Measurements from ENCODE around the gene PRKAG2. TPM values are rescaled to one million over a fixed set of nuclear protein-coding genes. Genes with fewer than 3 reads are reported as not detected.

The PRKAG2 gene
- total and polyA plus RNA-seq, 8 donors = 19.9 to 302 (median 60.9) TPM

DNA sequence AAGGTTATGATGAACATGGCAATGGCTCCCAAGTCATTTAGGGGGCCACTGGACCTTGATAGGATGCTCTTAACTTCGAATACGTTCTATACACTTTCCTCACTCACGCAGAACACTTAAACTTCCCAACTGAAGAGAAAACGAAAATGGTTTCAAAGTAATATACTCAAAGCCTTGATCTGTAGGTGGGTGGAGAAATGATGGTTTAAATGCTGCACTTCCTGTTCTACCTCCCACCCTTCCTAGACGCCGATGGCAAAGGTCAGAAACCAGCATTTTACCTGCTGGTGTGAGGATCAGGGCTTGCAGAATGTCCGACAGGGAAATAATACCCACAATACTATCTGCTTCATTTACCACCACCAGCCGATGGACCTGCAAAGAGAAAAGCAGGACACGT lies 316.7 kb downstream of the PRKAG2 start:
- peaks cover 46 to 95% (median 94%) of the 10 kb centered on the region in 4 donors for H3K36me3 ChIP-seq
- no peaks in the 10 kb centered on the region for H3K9me3 ChIP-seq
- DNase-seq = no peak
- no peak overlapping the region for H3K4me3 ChIP-seq
- TF ChIP-seq POLR2A (IDR thresholded peaks at IDR 0.05) (no peak), POLR2AphosphoS5 (IDR thresholded peaks at IDR 0.05) (no peak), EP300 (IDR thresholded peaks at IDR 0.05) (no peak), CTCF (IDR thresholded peaks at IDR 0.05) (no peak)
- H3K27ac ChIP-seq = no peak overlapping the region
- intact Hi-C loops (cut with DNase I; ENCODE audit: low total_unique reads) = no loop called here
- H3K4me1 ChIP-seq = no peaks in the 10 kb centered on the region
- WGBS, 5 donors = 92 to 97% (median 93%) methylated on average over 9 of the region's 9 CpGs
- no peaks in the 10 kb centered on the region for H3K27me3 ChIP-seq

GRCh38 chr7:151559557-151560183 lies 317.2 kb downstream of the PRKAG2 start:
- Histone ChIP-seq H3K27ac (no peak overlapping the region), H3K36me3 (peaks cover 44 to 97% (median 96%) of the 10 kb centered on the region in 4 donors), H3K27me3 (no peaks in the 10 kb centered on the region), H3K4me1 (no peaks in the 10 kb centered on the region), H3K9me3 (no peaks in the 10 kb centered on the region), H3K4me3 (no peak overlapping the region)
- intact Hi-C loops (cut with DNase I; ENCODE audit: low total_unique reads) = no loop called here
- no peak for TF ChIP-seq POLR2AphosphoS5 (IDR thresholded peaks at IDR 0.05)
- TF ChIP-seq CTCF (IDR thresholded peaks at IDR 0.05) = no peak
- no peak for DNase-seq
- WGBS, 5 donors = 74 to 88% (median 79%) methylated on average over 5 of the region's 5 CpGs

DNA sequence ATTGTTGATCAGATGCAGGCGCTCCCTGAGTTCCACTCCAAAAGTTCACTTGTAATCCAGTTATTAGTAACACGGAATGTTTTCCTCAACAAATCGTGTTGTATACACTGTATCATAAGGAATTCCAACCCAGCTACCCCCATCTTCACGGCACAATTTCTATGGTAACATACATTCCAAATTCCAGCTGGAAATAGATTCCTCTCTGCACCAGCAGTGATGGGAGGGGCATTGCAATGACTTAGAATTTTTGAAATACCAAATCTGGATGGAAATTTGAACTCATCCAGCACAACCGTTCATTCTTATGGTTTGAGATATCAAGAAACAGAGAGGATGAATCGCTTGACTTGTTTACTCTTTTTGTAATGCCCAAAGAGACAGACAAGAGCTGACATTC lies 318.3 kb downstream of the PRKAG2 start:
- peaks cover 33 to 89% (median 85%) of the 10 kb centered on the region in 4 donors for H3K36me3 ChIP-seq
- intact Hi-C loops (cut with DNase I; ENCODE audit: low total_unique reads) = no loop called here
- no peak overlapping the region for H3K27ac ChIP-seq
- peaks cover 0 to 3% (median under 1%) of the 10 kb centered on the region in 4 donors for H3K4me1 ChIP-seq
- no peaks in the 10 kb centered on the region for H3K27me3 ChIP-seq
- H3K4me3 ChIP-seq = no peak overlapping the region
- no peaks in the 10 kb centered on the region for H3K9me3 ChIP-seq
- WGBS, 5 donors = 72 to 84% (median 77%) methylated on average over 6 of the region's 6 CpGs
- no peak for TF ChIP-seq POLR2AphosphoS5 (IDR thresholded peaks at IDR 0.05)
- no peak for TF ChIP-seq POLR2A (IDR thresholded peaks at IDR 0.05)
- no peak for TF ChIP-seq EP300 (IDR thresholded peaks at IDR 0.05)
- no peak for TF ChIP-seq CTCF (IDR thresholded peaks at IDR 0.05)
- peak in 1 of 2 donors; percentile 50 for DNase-seq

DNA sequence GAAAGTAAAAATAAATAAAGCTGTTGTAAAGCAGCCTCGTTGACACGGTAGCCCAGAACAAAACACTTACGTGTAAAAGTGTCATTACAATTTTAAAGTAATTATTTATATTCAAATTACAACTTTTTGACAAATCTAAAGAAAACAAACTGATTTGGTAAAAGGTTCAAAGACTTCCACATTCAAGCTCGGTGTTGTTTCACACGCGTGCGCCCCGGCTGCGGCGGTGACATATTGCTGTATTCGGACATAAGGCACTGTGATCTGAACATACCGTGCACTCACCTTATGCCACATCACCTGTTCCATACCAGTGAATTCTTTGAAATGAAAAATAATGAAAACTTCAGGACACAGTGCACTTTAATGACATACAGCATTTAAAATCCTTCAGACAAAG lies 320.3 kb downstream of the PRKAG2 start:
- Histone ChIP-seq H3K27ac (no peak overlapping the region), H3K36me3 (peaks cover 29 to 69% (median 66%) of the 10 kb centered on the region in 4 donors), H3K9me3 (no peaks in the 10 kb centered on the region), H3K4me1 (peaks cover 9 to 22% (median 19%) of the 10 kb centered on the region in 4 donors), H3K4me3 (no peak overlapping the region), H3K27me3 (no peaks in the 10 kb centered on the region)
- TF ChIP-seq POLR2A (IDR thresholded peaks at IDR 0.05) (no peak), POLR2AphosphoS5 (IDR thresholded peaks at IDR 0.05) (no peak), CTCF (IDR thresholded peaks at IDR 0.05) (no peak), EP300 (IDR thresholded peaks at IDR 0.05) (no peak)
- 94 to 97% (median 96%) methylated on average over 12 of the region's 12 CpGs for WGBS, 5 donors
- intact Hi-C loops (cut with DNase I; ENCODE audit: low total_unique reads) = no loop called here
- no peak for DNase-seq
